BJ (cell line): ENCODE results near the gene ZNF22. TPM values are rescaled to one million over a fixed set of nuclear protein-coding genes. Genes with fewer than 3 reads are reported as not detected.

Source experiments
- CTCF ChIA-PET: fragments of 350-600 bp; formaldehyde crosslinking; extraction: SDS; loops from one replicate; lab custom pipeline; 2021; ENCODE audit warnings: antibody characterized with exemption, inconsistent platforms; lab: Yijun Ruan, JAX
- POLR2A ChIA-PET: fragments of 300-600 bp; sonication (Branson Sonifier 250); formaldehyde crosslinking; extraction: SDS; loops from one replicate; lab custom pipeline; 2021; ENCODE audit warnings: antibody characterized with exemption; lab: Charles Lee
- DNase-seq: peaks from one replicate; pipeline ENCODE4 v3.0.0-alpha.2; 2011; ENCODE audit warnings: low read depth
- H3K27me3 ChIP-seq: 2 replicates; pipeline ENCODE4 v1.6.0; 2011; ENCODE audit warnings: low read length; ENCODE audit not compliant: control insufficient read depth, insufficient read depth
- H3K36me3 ChIP-seq: 2 replicates; pipeline ENCODE4 v1.5.1; 2011; ENCODE audit warnings: low read length; ENCODE audit not compliant: control insufficient read depth, insufficient read depth
- H3K4me3 ChIP-seq: 2 replicates; pipeline ENCODE4 v1.5.1; 2011; ENCODE audit warnings: low read depth, mild to moderate bottlenecking, control low read depth, low read length
- CTCF ChIP-seq: IDR thresholded peaks from 2 replicates; pipeline ENCODE4 v1.5.1; 2011; ENCODE audit warnings: low read depth, mild to moderate bottlenecking, control low read depth, inconsistent platforms, low read length, moderate library complexity; ENCODE audit not compliant: insufficient read depth
- polyA plus RNA-seq: library from polyadenylated mRNA; depleted of rRNA; stranded (reverse); fragments of >200 nt; gene quantifications from 2 replicates; pipeline ENCODE4 v1.2.3, GENCODE V29; 2011

ZNF22 gene
- polyA plus RNA-seq, 1 experiment: 7.2 TPM

- ChIA-PET POLR2A (no interaction called here), CTCF (interaction anchor here (0.8 to 9.8 kb wide), 4 partner anchors 8 to 79 kb away, joined by 3 to 87 read pairs (median 4); partner anchors contain the start of gene DEPP1)
- Histone ChIP-seq H3K27me3 (no peaks in the 10 kb centered on the region), H3K36me3 (no peaks in the 10 kb centered on the region; the same call in 1 of the 2 replicates), H3K4me3 (no peak overlapping the region)
- no peak for TF ChIP-seq CTCF
- DNase-seq: no peak
These were observed 32.6 kb upstream of the ZNF22 start for GRCh38 chr10:44968091-44968490.

- POLR2A ChIA-PET: no interaction called here
- H3K27me3 ChIP-seq: no peaks in the 10 kb centered on the region
- CTCF ChIA-PET: interaction anchor here (1.2 to 9.8 kb wide), 2 partner anchors 10 to 34 kb away, joined by 3 to 87 read pairs; partner anchors contain the start of gene DEPP1
These were observed 32.0 kb upstream of the ZNF22 start for GRCh38 chr10:44968500-44969400.

GRCh38 chr10:44969854-44970253, 30.9 kb upstream of the ZNF22 start:
- H3K27me3 ChIP-seq: no peaks in the 10 kb centered on the region
- no peaks in the 10 kb centered on the region; the same call in 1 of the 2 replicates for H3K36me3 ChIP-seq
- ChIA-PET POLR2A (no interaction called here), CTCF (interaction anchor here (9.8 kb wide), 1 partner anchor 35 kb away, joined by 87 read pairs; no protein-coding TSS in a partner anchor)
- no peak for TF ChIP-seq CTCF
- DNase-seq: no peak
- no peak overlapping the region for H3K4me3 ChIP-seq

More at GRCh38 chr10:44968500-44969400, 32.0 kb upstream of the ZNF22 start:
- DNase-seq: no peak
- no peak for TF ChIP-seq CTCF
- Histone ChIP-seq H3K4me3 (no peak overlapping the region), H3K36me3 (no peaks in the 10 kb centered on the region; the same call in 1 of the 2 replicates)

GRCh38 chr10:44970812-44971395, 29.8 kb upstream of the ZNF22 start:
- Histone ChIP-seq H3K4me3 (no peak overlapping the region), H3K27me3 (no peaks in the 10 kb centered on the region), H3K36me3 (no peaks in the 10 kb centered on the region; the same call in 1 of the 2 replicates)
- no peak for DNase-seq
- ChIA-PET CTCF (interaction anchor here (0.9 kb wide), 1 partner anchor 38 kb away, joined by 4 read pairs; no protein-coding TSS in a partner anchor), POLR2A (no interaction called here)
- no peak for TF ChIP-seq CTCF

- no peaks in the 10 kb centered on the region; the same call in 1 of the 2 replicates for H3K36me3 ChIP-seq
- no peak for TF ChIP-seq CTCF
- no peak overlapping the region for H3K4me3 ChIP-seq
- H3K27me3 ChIP-seq: no peaks in the 10 kb centered on the region
- ChIA-PET POLR2A (no interaction called here), CTCF (interaction anchor here (0.9 kb wide), 1 partner anchor 39 kb away, joined by 4 read pairs; no protein-coding TSS in a partner anchor)
- DNase-seq: no peak
These were observed 29.3 kb upstream of the ZNF22 start for GRCh38 chr10:44971434-44971833.
